Measurements from ENCODE around the gene TPSD1.

TPSD1 gene

GRCh38 chr16:1300664-1301476 is 45.0 kb downstream of the TPSD1 start:
- Mint-ChIP-seq H3K36me3 (ENCODE audit: low read depth) (no peaks in the 10 kb centered on the region), H3K27ac (no peak overlapping the region), H3K27me3 (peaks cover 7% of the 10 kb centered on the region), H3K4me3 (no peak overlapping the region), H3K9me3 (no peaks in the 10 kb centered on the region), H3K4me1 (ENCODE audit: low read depth) (peaks cover 37% of the 10 kb centered on the region)

GRCh38 chr16:1301562-1301961 is 45.7 kb downstream of the TPSD1 start:
- Mint-ChIP-seq H3K4me1 (ENCODE audit: low read depth) (peaks cover 44% of the 10 kb centered on the region), H3K27me3 (peaks cover 7% of the 10 kb centered on the region), H3K27ac (no peak overlapping the region), H3K36me3 (ENCODE audit: low read depth) (no peaks in the 10 kb centered on the region), H3K9me3 (no peaks in the 10 kb centered on the region), H3K4me3 (no peak overlapping the region)

GRCh38 chr16:1305823-1306222 is 50.0 kb downstream of the TPSD1 start:
- peaks cover 46% of the 10 kb centered on the region for H3K4me1 Mint-ChIP-seq (ENCODE audit: low read depth)
- no peaks in the 10 kb centered on the region for H3K9me3 Mint-ChIP-seq
- H3K4me3 Mint-ChIP-seq = no peak overlapping the region
- H3K27me3 Mint-ChIP-seq = no peaks in the 10 kb centered on the region
- H3K36me3 Mint-ChIP-seq (ENCODE audit: low read depth) = peaks cover 9% of the 10 kb centered on the region
- peak overlapping the region; percentile 88 for H3K27ac Mint-ChIP-seq

- Mint-ChIP-seq H3K27ac (peak overlapping the region; percentile 85), H3K27me3 (no peaks in the 10 kb centered on the region), H3K36me3 (ENCODE audit: low read depth) (peaks cover 13% of the 10 kb centered on the region), H3K4me1 (ENCODE audit: low read depth) (peaks cover 51% of the 10 kb centered on the region), H3K9me3 (no peaks in the 10 kb centered on the region), H3K4me3 (no peak overlapping the region)
Observed at GRCh38 chr16:1306334-1306733, 50.5 kb downstream of the TPSD1 start.

- Mint-ChIP-seq H3K4me3 (peak overlapping the region; percentile 86), H3K36me3 (ENCODE audit: low read depth) (peaks cover 13% of the 10 kb centered on the region), H3K27ac (peak overlapping the region; percentile 99), H3K27me3 (no peaks in the 10 kb centered on the region), H3K9me3 (no peaks in the 10 kb centered on the region), H3K4me1 (ENCODE audit: low read depth) (peaks cover 63% of the 10 kb centered on the region)
Observed at GRCh38 chr16:1308036-1308976, 52.4 kb downstream of the TPSD1 start.

All from stimulated activated naive CD8-positive, alpha-beta T cell treated with anti-CD3 and anti-CD28 coated beads, Interleukin-15, Interleukin-2, amounts not matched to agents 100 ng/mL and 50 ng/mL, for 24 hours (primary cell).